Measurements from ENCODE around the gene PPP1R9A. TPM values are rescaled to one million over a fixed set of nuclear protein-coding genes. Genes with fewer than 3 reads are reported as not detected.

The PPP1R9A gene
- total RNA-seq, 1 experiment from 2014 or later, result 13.5 TPM

DNA sequence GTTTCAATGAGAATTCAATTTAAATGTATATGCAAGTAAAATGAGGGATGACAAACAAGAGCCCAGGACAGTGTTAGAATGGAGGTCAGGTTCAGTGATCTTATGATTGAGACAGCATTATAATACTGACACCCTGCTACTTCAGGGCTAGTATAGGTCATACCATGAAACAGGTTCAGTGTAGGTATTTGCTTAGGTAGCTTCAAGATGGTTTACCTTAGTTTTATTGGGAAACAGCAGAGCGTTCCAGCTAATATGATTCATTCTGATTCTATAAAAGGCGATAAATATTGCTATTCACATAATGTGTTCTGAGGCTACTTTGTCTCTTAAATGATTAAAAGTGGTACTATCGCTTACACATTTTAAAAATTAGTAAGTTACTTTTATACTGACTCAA lies 203.3 kb downstream of the PPP1R9A start:
- ATAC-seq, result no peak

DNA sequence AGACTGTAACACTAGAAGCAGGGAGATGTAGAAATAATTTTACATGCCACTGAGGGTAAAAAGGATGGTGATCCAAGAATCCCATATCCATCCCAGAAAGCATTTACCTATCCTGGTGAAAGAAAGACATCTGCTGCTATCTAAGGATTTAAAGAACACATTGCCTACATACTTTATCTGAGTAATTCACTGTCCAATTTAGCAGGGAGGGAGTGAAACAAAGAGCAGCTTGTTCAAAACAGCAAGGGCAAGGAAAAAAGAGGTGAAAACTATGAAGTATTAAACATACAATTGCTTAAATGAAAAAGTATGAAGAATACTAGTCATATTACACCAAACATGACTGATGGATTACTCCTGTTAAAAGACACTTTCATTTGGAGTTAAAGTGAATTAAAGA lies 206.2 kb downstream of the PPP1R9A start:
- Histone ChIP-seq H3K4me1 (ENCODE audit: control insufficient read depth in 1 of 2, insufficient read depth in 2 of 2, low read length in 2 of 2) (no peaks in the 10 kb centered on the region), H3K9me2 (ENCODE audit: insufficient read depth) (no peaks in the 10 kb centered on the region), H3K27ac (ENCODE audit: low read depth, low read length) (no peak overlapping the region), H3K36me3 (ENCODE audit: control insufficient read depth in 1 of 2, insufficient read depth in 2 of 2, low read length in 2 of 2) (no peaks in the 10 kb centered on the region), H3K4me3 (replicated peaks in 1 of 2; ENCODE audit: low read depth in 1 of 2, low read length in 2 of 2) (no peak overlapping the region), H4K20me1 (ENCODE audit: insufficient read depth) (no peaks in the 10 kb centered on the region), H3K27me3 (ENCODE audit: insufficient read depth, low read length) (no peaks in the 10 kb centered on the region), H3K4me2 (ENCODE audit: low read length) (no peak overlapping the region), H3K79me2 (ENCODE audit: insufficient read depth, low read length) (no peaks in the 10 kb centered on the region), H3K9ac (ENCODE audit: low read length) (no peak overlapping the region), H2AFZ (ENCODE audit: low read depth, low read length, poor library complexity, severe bottlenecking) (no peak overlapping the region), H3K9me3 (ENCODE audit: control insufficient read depth in 1 of 2, insufficient read depth in 1 of 2, low read depth in 1 of 2, low read length in 2 of 2) (no peaks in the 10 kb centered on the region)
- RAD21 ChIA-PET (ENCODE audit: low non-redundant PET in 1 of 2, low total read pairs in 2 of 2, uncharacterized antibody in 2 of 2, unreplicated experiment in 2 of 2), result no interaction called here
- POLR2A ChIA-PET, result no interaction called here
- CTCF ChIA-PET, result no interaction called here
- intact Hi-C loops (cut with micrococcal nuclease), result no loop called here
- ATAC-seq (no peak), DNase-seq (ENCODE audit: low read depth, low spot score) (no peak)
- BruUV-seq (replicated peaks), result no TSS peak
- TF ChIP-seq SIN3A (IDR thresholded peaks at IDR 0.05; ENCODE audit: low read depth), result no peak
- TF ChIP-seq CEBPB (IDR thresholded peaks at IDR 0.05; ENCODE audit: low read depth), result no peak
- TF ChIP-seq, protein P1, sequence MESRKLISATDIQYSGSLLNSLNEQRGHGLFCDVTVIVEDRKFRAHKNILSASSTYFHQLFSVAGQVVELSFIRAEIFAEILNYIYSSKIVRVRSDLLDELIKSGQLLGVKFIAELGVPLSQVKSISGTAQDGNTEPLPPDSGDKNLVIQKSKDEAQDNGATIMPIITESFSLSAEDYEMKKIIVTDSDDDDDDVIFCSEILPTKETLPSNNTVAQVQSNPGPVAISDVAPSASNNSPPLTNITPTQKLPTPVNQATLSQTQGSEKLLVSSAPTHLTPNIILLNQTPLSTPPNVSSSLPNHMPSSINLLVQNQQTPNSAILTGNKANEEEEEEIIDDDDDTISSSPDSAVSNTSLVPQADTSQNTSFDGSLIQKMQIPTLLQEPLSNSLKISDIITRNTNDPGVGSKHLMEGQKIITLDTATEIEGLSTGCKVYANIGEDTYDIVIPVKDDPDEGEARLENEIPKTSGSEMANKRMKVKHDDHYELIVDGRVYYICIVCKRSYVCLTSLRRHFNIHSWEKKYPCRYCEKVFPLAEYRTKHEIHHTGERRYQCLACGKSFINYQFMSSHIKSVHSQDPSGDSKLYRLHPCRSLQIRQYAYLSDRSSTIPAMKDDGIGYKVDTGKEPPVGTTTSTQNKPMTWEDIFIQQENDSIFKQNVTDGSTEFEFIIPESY (IDR thresholded peaks at IDR 0.05; ENCODE audit: extremely low read depth, insufficient replicate concordance, low read length), result no peak
- TF ChIP-seq, protein P2, sequence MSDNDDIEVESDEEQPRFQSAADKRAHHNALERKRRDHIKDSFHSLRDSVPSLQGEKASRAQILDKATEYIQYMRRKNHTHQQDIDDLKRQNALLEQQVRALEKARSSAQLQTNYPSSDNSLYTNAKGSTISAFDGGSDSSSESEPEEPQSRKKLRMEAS (IDR thresholded peaks at IDR 0.05), result no peak
- no peak for TF ChIP-seq POLR2A (IDR thresholded peaks at IDR 0.05; ENCODE audit: borderline replicate concordance, extremely low read depth, insufficient read depth, insufficient read length)
- no peak for TF ChIP-seq ZNF274 (IDR thresholded peaks at IDR 0.05; ENCODE audit: low read depth, low read length)
- TF ChIP-seq ZFX (IDR thresholded peaks at IDR 0.05), result no peak
- TF ChIP-seq CBX3 (IDR thresholded peaks at IDR 0.05; ENCODE audit: low read depth), result no peak
- TF ChIP-seq, protein P3, sequence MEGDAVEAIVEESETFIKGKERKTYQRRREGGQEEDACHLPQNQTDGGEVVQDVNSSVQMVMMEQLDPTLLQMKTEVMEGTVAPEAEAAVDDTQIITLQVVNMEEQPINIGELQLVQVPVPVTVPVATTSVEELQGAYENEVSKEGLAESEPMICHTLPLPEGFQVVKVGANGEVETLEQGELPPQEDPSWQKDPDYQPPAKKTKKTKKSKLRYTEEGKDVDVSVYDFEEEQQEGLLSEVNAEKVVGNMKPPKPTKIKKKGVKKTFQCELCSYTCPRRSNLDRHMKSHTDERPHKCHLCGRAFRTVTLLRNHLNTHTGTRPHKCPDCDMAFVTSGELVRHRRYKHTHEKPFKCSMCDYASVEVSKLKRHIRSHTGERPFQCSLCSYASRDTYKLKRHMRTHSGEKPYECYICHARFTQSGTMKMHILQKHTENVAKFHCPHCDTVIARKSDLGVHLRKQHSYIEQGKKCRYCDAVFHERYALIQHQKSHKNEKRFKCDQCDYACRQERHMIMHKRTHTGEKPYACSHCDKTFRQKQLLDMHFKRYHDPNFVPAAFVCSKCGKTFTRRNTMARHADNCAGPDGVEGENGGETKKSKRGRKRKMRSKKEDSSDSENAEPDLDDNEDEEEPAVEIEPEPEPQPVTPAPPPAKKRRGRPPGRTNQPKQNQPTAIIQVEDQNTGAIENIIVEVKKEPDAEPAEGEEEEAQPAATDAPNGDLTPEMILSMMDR (IDR thresholded peaks at IDR 0.05 in 2 of 3, conservative IDR thresholded peaks at IDR 0.05 in 1 of 3; ENCODE audit: borderline replicate concordance in 1 of 3, insufficient read depth in 1 of 3, low read depth in 2 of 3, low read length in 2 of 3), result no peak

More for the DNA sequence above, 203.3 kb downstream of the PPP1R9A start:
- H3K9me2 ChIP-seq (ENCODE audit: insufficient read depth), result no peaks in the 10 kb centered on the region
- no peak overlapping the region for H3K4me3 ChIP-seq (replicated peaks in 1 of 2; ENCODE audit: low read depth in 1 of 2, low read length in 2 of 2)
- no peaks in the 10 kb centered on the region for H4K20me1 ChIP-seq (ENCODE audit: insufficient read depth)
- RAD21 ChIA-PET (ENCODE audit: low non-redundant PET in 1 of 2, low total read pairs in 2 of 2, uncharacterized antibody in 2 of 2, unreplicated experiment in 2 of 2), result interaction anchor here in 1 of 2 experiments (0.5 kb wide), 1 partner anchor 580 kb away, joined by 3 read pairs; no protein-coding TSS in a partner anchor
- CTCF ChIA-PET, result no interaction called here
- no peaks in the 10 kb centered on the region for H3K79me2 ChIP-seq (ENCODE audit: insufficient read depth, low read length)
- H3K9ac ChIP-seq (ENCODE audit: low read length), result no peak overlapping the region
- H3K4me1 ChIP-seq (ENCODE audit: control insufficient read depth in 1 of 2, insufficient read depth in 2 of 2, low read length in 2 of 2), result no peaks in the 10 kb centered on the region
- no peak overlapping the region for H3K4me2 ChIP-seq (ENCODE audit: low read length)
- H3K36me3 ChIP-seq (ENCODE audit: control insufficient read depth in 1 of 2, insufficient read depth in 2 of 2, low read length in 2 of 2), result no peaks in the 10 kb centered on the region
- intact Hi-C loops (cut with micrococcal nuclease), result no loop called here
- H3K27ac ChIP-seq (ENCODE audit: low read depth, low read length), result no peak overlapping the region
- no peak overlapping the region for H2AFZ ChIP-seq (ENCODE audit: low read depth, low read length, poor library complexity, severe bottlenecking)
- POLR2A ChIA-PET, result no interaction called here
- no peaks in the 10 kb centered on the region for H3K27me3 ChIP-seq (ENCODE audit: insufficient read depth, low read length)
- no TSS peak for BruUV-seq (replicated peaks)
- no peak for TF ChIP-seq POLR2AphosphoS5 (IDR thresholded peaks at IDR 0.05; ENCODE audit: low read depth, low read length)
- H3K9me3 ChIP-seq (ENCODE audit: control insufficient read depth in 1 of 2, insufficient read depth in 1 of 2, low read depth in 1 of 2, low read length in 2 of 2), result no peaks in the 10 kb centered on the region
- no peak for DNase-seq (ENCODE audit: low read depth, low spot score)
